A549 (cell line): ENCODE measurements around the gene RANBP3. TPM values are rescaled to one million over a fixed set of nuclear protein-coding genes. Genes with fewer than 3 reads are reported as not detected.

Source experiments
- ATAC-seq, 2 experiments: fragments of 200-7000 bp in 1 of 2; fragments of >200 bp in 1 of 2; cut with Nextera tagmentation in 1 of 2; cut with Tn5 transposase in 1 of 2; 3 replicates each; pipeline versions ENCODE4 v1.8.0 to v1.9.1; 2018 to 2020; ENCODE audit warnings: mild to moderate bottlenecking in 1 of 2, moderate library complexity in 1 of 2
- CTCF ChIA-PET: fragments of 300-600 bp; sonication (Branson Sonifier 250); formaldehyde crosslinking; extraction: SDS; loops from one replicate; lab custom pipeline; 2021; ENCODE audit warnings: antibody characterized with exemption, inconsistent platforms; lab: Yijun Ruan, JAX
- POLR2A ChIA-PET: fragments of 350-600 bp; formaldehyde crosslinking; extraction: SDS; loops from one replicate; lab custom pipeline; 2021; ENCODE audit warnings: antibody characterized with exemption, inconsistent platforms; lab: Yijun Ruan, JAX
- DNase-seq, 2 experiments: peaks; one replicate each; pipeline versions ENCODE4 v3.0.0 to v3.0.0-alpha.2; 2011 to 2016; ENCODE audit warnings: low read depth in 1 of 2, low spot score in 1 of 2
- FAIRE-seq: peaks from 2 replicates; lab custom pipeline; 2011; peaks lifted over from hg19 to GRCh38; lab: Jason Lieb, UNC
- H3K27ac ChIP-seq, 2 experiments: fragments of >200 bp; sonication (Bioruptor Twin); formaldehyde crosslinking; 3 replicates each; pipeline ENCODE4 v1.5.1; 2016 to 2017
- H3K4me1 ChIP-seq: fragments of >200 bp; sonication (Bioruptor Twin); formaldehyde crosslinking; 3 replicates; pipeline ENCODE4 v1.6.1; 2016
- H3K4me2 ChIP-seq: fragments of >200 bp; sonication (Bioruptor Twin); formaldehyde crosslinking; 3 replicates; pipeline ENCODE4 v1.6.1; 2016
- H3K4me3 ChIP-seq: fragments of >200 bp; sonication (Bioruptor Twin); formaldehyde crosslinking; 3 replicates; pipeline ENCODE4 v1.5.1; 2016
- H3K9me3 ChIP-seq: fragments of >200 bp; sonication (Bioruptor Twin); formaldehyde crosslinking; 3 replicates; pipeline ENCODE4 v1.6.1; 2016
- BHLHE40 ChIP-seq: IDR thresholded peaks from 2 replicates; pipeline ENCODE4 v1.6.1; 2012; ENCODE audit warnings: low read depth, low read length, inconsistent platforms
- CBX2 ChIP-seq: fragments of 200-600 bp; sonication (generic); IDR thresholded peaks from 2 replicates; pipeline ENCODE4 v1.6.1; 2016; ENCODE audit warnings: low read depth, mild to moderate bottlenecking, borderline replicate concordance
- CBX8 ChIP-seq: fragments of 200-600 bp; sonication (generic); IDR thresholded peaks from 2 replicates; pipeline ENCODE4 v1.6.1; 2016
- CHD4 ChIP-seq: fragments of 200-600 bp; sonication (generic); IDR thresholded peaks from 2 replicates; pipeline ENCODE4 v1.6.1; 2016; ENCODE audit warnings: antibody characterized with exemption, mild to moderate bottlenecking, borderline replicate concordance
- FOSL2 ChIP-seq, 2 experiments: fragments of 450-650 bp in 1 of 2; fragments of >200 bp in 1 of 2; sonication (Bioruptor Twin) in 1 of 2; formaldehyde crosslinking; IDR thresholded peaks; 2 replicates each; pipeline versions ENCODE4 v1.5.0 to v1.6.1; 2016 to 2020; ENCODE audit warnings: mild to moderate bottlenecking in 1 of 2, moderate library complexity in 1 of 2
- FOXS1 ChIP-seq: fragments of 250-450 bp; sonication (Bioruptor Pico); IDR thresholded peaks from 2 replicates; pipeline ENCODE4 v1.5.0; 2020; ENCODE audit warnings: mild to moderate bottlenecking, moderate library complexity
- HDAC2 ChIP-seq: fragments of 200-600 bp; sonication (generic); IDR thresholded peaks from 2 replicates; pipeline ENCODE4 v1.6.1; 2016
- HES2 ChIP-seq: fragments of >200 bp; sonication (Bioruptor Twin); formaldehyde crosslinking; IDR thresholded peaks from 2 replicates; pipeline ENCODE4 v1.6.1; 2016
- HOXB13 ChIP-seq: fragments of 250-450 bp; sonication (Bioruptor Pico); IDR thresholded peaks from 2 replicates; pipeline ENCODE4 v1.5.0; 2020; ENCODE audit warnings: low read depth, mild to moderate bottlenecking, moderate library complexity
- JUNB ChIP-seq: fragments of >200 bp; sonication (Bioruptor Twin); formaldehyde crosslinking; IDR thresholded peaks from 2 replicates; pipeline ENCODE4 v1.6.1; 2016
- MAFK ChIP-seq: fragments of 450-650 bp; IDR thresholded peaks from 2 replicates; pipeline ENCODE4 v1.6.1; 2014; ENCODE audit not compliant: partially characterized antibody
- NPAS2 ChIP-seq: fragments of 250-450 bp; sonication (Bioruptor Pico); IDR thresholded peaks from 2 replicates; pipeline ENCODE4 v1.8.0; 2022; ENCODE audit warnings: mild to moderate bottlenecking, moderate library complexity, borderline replicate concordance
- PHF8 ChIP-seq: fragments of 200-600 bp; sonication (generic); IDR thresholded peaks from 2 replicates; pipeline ENCODE4 v1.6.1; 2016; ENCODE audit warnings: low read depth, mild to moderate bottlenecking, antibody characterized with exemption, moderate library complexity, borderline replicate concordance
- POLR2AphosphoS2 ChIP-seq: conservative IDR thresholded peaks from 2 replicates; pipeline ENCODE4 v1.6.1; 2012; ENCODE audit warnings: low read length, improper control_type of control experiment, inconsistent platforms
- RAD21 ChIP-seq, 2 experiments: fragments of >200 bp in 1 of 2; sonication (Bioruptor Twin) in 1 of 2; formaldehyde crosslinking in 1 of 2; IDR thresholded peaks in 1 of 2; conservative IDR thresholded peaks in 1 of 2; 2 replicates in 1 of 2; 3 replicates in 1 of 2; pipeline ENCODE4 v1.6.1; 2012 to 2018; ENCODE audit warnings: inconsistent platforms in 1 of 2
- RCOR1 ChIP-seq: fragments of 150-350 bp; IDR thresholded peaks from 2 replicates; pipeline ENCODE4 v1.6.1; 2014; ENCODE audit warnings: antibody characterized with exemption, low read length, low read depth
- SMC3 ChIP-seq: fragments of >200 bp; sonication (Bioruptor Twin); formaldehyde crosslinking; IDR thresholded peaks from 3 replicates; pipeline ENCODE4 v1.6.1; 2018; ENCODE audit warnings: inconsistent platforms
- SREBF2 ChIP-seq: fragments of 450-650 bp; IDR thresholded peaks from 2 replicates; pipeline ENCODE4 v1.6.1; 2014; ENCODE audit warnings: mild to moderate bottlenecking, moderate library complexity
- TFCP2L1 ChIP-seq: fragments of 250-450 bp; sonication (Bioruptor Pico); IDR thresholded peaks from 2 replicates; pipeline ENCODE4 v1.5.0; 2021; ENCODE audit warnings: mild to moderate bottlenecking
- ZC3H11A ChIP-seq: fragments of 450-650 bp; IDR thresholded peaks from 2 replicates; pipeline ENCODE4 v1.6.1; 2014; ENCODE audit warnings: antibody characterized with exemption, mild to moderate bottlenecking
- ZSCAN20 ChIP-seq: fragments of 250-450 bp; sonication (Bioruptor Pico); IDR thresholded peaks from 2 replicates; pipeline ENCODE4 v1.8.0; 2022; ENCODE audit warnings: mild to moderate bottlenecking, moderate library complexity
- WGBS: methylation state at CpG from one replicate; pipeline ENCODE4 v1.1.6; 2017; ENCODE audit errors: missing lambda C conversion rate; 5-methylcytosine and 5-hydroxymethylcytosine counted together
- polyA plus RNA-seq, 4 experiments: library from polyadenylated mRNA; depleted of rRNA in 3 of 4; stranded (reverse); fragments of >200 nt; fragmentation: RNase III in 1 of 4; extraction: RNeasy Plus Mini Kit Qiagen cat#74134 plus additional on column Dnase treatment in 1 of 4; gene quantifications; 2 replicates in 3 of 4; 3 replicates in 1 of 4; pipeline ENCODE4 v1.2.3, GENCODE V29; 2011 to 2017
- TF ChIP-seq, protein P1 (sequence below): fragments of 250-450 bp; sonication (Bioruptor Pico); IDR thresholded peaks from 2 replicates; pipeline ENCODE4 v1.5.0; 2020; ENCODE audit warnings: low read depth, mild to moderate bottlenecking, moderate library complexity
- TF ChIP-seq, protein P2 (sequence below): fragments of 250-450 bp; sonication (Bioruptor Pico); IDR thresholded peaks from 2 replicates; pipeline ENCODE4 v1.5.0; 2021; ENCODE audit warnings: mild to moderate bottlenecking, moderate library complexity, borderline replicate concordance
- TF ChIP-seq, protein P3 (sequence below): fragments of 200-600 bp; sonication (generic); IDR thresholded peaks from 2 replicates; pipeline ENCODE4 v1.6.1; 2016; ENCODE audit warnings: antibody characterized with exemption, mild to moderate bottlenecking, moderate library complexity
- TF ChIP-seq, protein P4 (sequence below): fragments of 450-650 bp; IDR thresholded peaks from 2 replicates; pipeline ENCODE4 v1.6.1; 2014; ENCODE audit warnings: antibody characterized with exemption

The RANBP3 gene
- polyA plus RNA-seq, 2 of the 4 experiments (the other 2 are of a cell fraction): 39.2 to 53.5 TPM

DNA sequence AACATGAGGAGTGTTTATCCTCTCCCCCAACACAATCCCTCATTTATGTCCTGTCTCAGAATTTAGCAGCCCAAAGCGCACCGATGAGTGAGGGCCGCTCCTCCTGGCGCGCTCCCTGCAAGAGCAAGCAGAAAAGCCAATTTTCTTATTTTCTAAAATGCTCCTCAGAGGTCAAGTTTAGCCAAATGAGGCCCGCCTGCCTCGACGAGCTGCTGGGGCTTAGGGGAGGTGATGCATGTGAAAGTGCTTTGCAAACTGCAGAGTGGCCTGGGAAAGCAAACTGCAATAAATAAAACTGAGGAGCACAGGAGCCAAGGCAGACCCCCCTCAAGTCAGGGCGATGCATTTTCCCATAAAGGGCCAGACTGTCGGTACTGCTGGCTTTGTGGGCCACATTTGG lies 34.9 kb downstream of the RANBP3 start:
- Histone ChIP-seq H3K4me1 (no peaks in the 10 kb centered on the region), H3K9me3 (no peaks in the 10 kb centered on the region), H3K27ac (no peak overlapping the region), H3K4me2 (no peak overlapping the region), H3K4me3 (no peak overlapping the region)
- FAIRE-seq (no peak), ATAC-seq (no peak), DNase-seq (no peak)
- POLR2A ChIA-PET: no interaction called here
- WGBS: 93% methylated on average over 10 of the region's 10 CpGs
- CTCF ChIA-PET: interaction anchor here (0.7 to 1.5 kb wide), 2 partner anchors 25 to 139 kb away, joined by 3 to 4 read pairs; no protein-coding TSS in a partner anchor
- TF ChIP-seq, protein P1, sequence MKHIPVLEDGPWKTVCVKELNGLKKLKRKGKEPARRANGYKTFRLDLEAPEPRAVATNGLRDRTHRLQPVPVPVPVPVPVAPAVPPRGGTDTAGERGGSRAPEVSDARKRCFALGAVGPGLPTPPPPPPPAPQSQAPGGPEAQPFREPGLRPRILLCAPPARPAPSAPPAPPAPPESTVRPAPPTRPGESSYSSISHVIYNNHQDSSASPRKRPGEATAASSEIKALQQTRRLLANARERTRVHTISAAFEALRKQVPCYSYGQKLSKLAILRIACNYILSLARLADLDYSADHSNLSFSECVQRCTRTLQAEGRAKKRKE (CRISPR knock-in tag): no peak
- no peak for TF ChIP-seq RCOR1
- no peak for TF ChIP-seq HOXB13 (CRISPR knock-in tag)
- TF ChIP-seq CBX8: no peak
- TF ChIP-seq HES2: no peak
- TF ChIP-seq JUNB: no peak

DNA sequence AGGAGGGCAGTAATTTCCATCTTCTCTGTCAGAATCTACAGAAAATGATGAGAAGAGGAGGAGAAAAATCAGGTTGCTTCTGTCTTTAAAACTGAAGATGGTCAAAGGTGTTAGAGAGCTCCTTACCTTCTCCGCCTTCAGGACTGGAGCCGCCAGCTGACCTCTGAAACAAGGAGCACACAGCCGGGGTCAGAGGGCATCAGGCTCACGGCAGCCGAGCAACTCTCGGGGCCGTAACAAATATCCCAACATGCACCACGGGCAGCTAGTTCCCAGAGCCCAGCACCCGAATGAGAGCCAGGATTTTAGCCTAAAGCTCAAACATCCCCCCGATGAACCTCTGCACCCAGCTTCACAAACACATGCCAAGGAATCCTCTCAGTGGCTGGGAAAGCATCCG lies 36.3 kb downstream of the RANBP3 start:
- TF ChIP-seq MAFK (no peak), PHF8 (no peak), ZC3H11A (no peak), RAD21 (conservative IDR thresholded peaks at IDR 0.05 in 1 of 2, IDR thresholded peaks at IDR 0.05 in 1 of 2) (no peak), ZSCAN20 (CRISPR knock-in tag) (no peak), NPAS2 (CRISPR knock-in tag) (no peak), FOXS1 (no peak), HDAC2 (no peak), TFCP2L1 (no peak), POLR2AphosphoS2 (no peak), FOSL2 (IDR thresholded peaks at IDR 0.05) (no peak), FOSL2 (CRISPR knock-in tag; IDR thresholded peaks at IDR 0.05) (no peak), SMC3 (no peak), CHD4 (no peak), SREBF2 (no peak), BHLHE40 (no peak), CBX2 (no peak)
- TF ChIP-seq, protein P2, sequence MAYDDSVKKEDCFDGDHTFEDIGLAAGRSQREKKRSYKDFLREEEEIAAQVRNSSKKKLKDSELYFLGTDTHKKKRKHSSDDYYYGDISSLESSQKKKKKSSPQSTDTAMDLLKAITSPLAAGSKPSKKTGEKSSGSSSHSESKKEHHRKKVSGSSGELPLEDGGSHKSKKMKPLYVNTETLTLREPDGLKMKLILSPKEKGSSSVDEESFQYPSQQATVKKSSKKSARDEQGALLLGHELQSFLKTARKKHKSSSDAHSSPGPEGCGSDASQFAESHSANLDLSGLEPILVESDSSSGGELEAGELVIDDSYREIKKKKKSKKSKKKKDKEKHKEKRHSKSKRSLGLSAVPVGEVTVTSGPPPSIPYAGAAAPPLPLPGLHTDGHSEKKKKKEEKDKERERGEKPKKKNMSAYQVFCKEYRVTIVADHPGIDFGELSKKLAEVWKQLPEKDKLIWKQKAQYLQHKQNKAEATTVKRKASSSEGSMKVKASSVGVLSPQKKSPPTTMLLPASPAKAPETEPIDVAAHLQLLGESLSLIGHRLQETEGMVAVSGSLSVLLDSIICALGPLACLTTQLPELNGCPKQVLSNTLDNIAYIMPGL: no peak
- TF ChIP-seq, protein P3, sequence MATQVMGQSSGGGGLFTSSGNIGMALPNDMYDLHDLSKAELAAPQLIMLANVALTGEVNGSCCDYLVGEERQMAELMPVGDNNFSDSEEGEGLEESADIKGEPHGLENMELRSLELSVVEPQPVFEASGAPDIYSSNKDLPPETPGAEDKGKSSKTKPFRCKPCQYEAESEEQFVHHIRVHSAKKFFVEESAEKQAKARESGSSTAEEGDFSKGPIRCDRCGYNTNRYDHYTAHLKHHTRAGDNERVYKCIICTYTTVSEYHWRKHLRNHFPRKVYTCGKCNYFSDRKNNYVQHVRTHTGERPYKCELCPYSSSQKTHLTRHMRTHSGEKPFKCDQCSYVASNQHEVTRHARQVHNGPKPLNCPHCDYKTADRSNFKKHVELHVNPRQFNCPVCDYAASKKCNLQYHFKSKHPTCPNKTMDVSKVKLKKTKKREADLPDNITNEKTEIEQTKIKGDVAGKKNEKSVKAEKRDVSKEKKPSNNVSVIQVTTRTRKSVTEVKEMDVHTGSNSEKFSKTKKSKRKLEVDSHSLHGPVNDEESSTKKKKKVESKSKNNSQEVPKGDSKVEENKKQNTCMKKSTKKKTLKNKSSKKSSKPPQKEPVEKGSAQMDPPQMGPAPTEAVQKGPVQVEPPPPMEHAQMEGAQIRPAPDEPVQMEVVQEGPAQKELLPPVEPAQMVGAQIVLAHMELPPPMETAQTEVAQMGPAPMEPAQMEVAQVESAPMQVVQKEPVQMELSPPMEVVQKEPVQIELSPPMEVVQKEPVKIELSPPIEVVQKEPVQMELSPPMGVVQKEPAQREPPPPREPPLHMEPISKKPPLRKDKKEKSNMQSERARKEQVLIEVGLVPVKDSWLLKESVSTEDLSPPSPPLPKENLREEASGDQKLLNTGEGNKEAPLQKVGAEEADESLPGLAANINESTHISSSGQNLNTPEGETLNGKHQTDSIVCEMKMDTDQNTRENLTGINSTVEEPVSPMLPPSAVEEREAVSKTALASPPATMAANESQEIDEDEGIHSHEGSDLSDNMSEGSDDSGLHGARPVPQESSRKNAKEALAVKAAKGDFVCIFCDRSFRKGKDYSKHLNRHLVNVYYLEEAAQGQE: no peak
- TF ChIP-seq, protein P4, sequence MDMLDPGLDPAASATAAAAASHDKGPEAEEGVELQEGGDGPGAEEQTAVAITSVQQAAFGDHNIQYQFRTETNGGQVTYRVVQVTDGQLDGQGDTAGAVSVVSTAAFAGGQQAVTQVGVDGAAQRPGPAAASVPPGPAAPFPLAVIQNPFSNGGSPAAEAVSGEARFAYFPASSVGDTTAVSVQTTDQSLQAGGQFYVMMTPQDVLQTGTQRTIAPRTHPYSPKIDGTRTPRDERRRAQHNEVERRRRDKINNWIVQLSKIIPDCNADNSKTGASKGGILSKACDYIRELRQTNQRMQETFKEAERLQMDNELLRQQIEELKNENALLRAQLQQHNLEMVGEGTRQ: no peak
- TF ChIP-seq, all 56 proteins: peak for 0
- ChIA-PET CTCF (interaction anchor here (0.6 kb wide), 1 partner anchor 216 kb away, joined by 4 read pairs; no protein-coding TSS in a partner anchor), POLR2A (interaction anchor here (1.0 kb wide), 1 partner anchor 113 kb away, joined by 3 read pairs; no protein-coding TSS in a partner anchor)
- no peak for FAIRE-seq
- Histone ChIP-seq H3K4me1 (no peaks in the 10 kb centered on the region), H3K27ac (no peak overlapping the region), H3K9me3 (no peaks in the 10 kb centered on the region), H3K4me2 (no peak overlapping the region), H3K4me3 (no peak overlapping the region)
- WGBS: 94% methylated on average over 11 of the region's 11 CpGs
- ATAC-seq: no peak
- no peak for DNase-seq
